GM15510 (cell line): ENCODE results near the gene TNF.

ENCODE experiments used
- POLR2A ChIP-seq: IDR thresholded peaks from 3 replicates; pipeline ENCODE4 v1.6.1; 2011; ENCODE audit warnings: borderline replicate concordance; ENCODE audit not compliant: insufficient read length; ENCODE audit errors: extremely low read depth

Gene TNF

GRCh38 chr6:31620586-31621319, 45.4 kb downstream of the TNF start, which contains the start of gene PRRC2A:
Gene PRRC2A, plus strand, starts transcription at chr6:31620715. Its CDS starts 2,075 bp downstream, at chr6:31622790.
- TF ChIP-seq POLR2A, result peak; percentile 76

GRCh38 chr6:31621320-31621939, 46.1 kb downstream of the TNF start:
- TF ChIP-seq POLR2A, result no peak

- no peak for TF ChIP-seq POLR2A
Measured at GRCh38 chr6:31621991-31622390, 46.6 kb downstream of the TNF start.

- no peak for TF ChIP-seq POLR2A
Measured at GRCh38 chr6:31622684-31623091, 47.3 kb downstream of the TNF start.

GRCh38 chr6:31624070-31624469, 48.7 kb downstream of the TNF start:
- no peak for TF ChIP-seq POLR2A

- no peak for TF ChIP-seq POLR2A
Measured at GRCh38 chr6:31626952-31627351, 51.6 kb downstream of the TNF start.

GRCh38 chr6:31627690-31628287, 52.4 kb downstream of the TNF start:
- no peak for TF ChIP-seq POLR2A
